GM23338 (cell line): ENCODE results near the gene ERVV-1. TPM values are rescaled to one million over a fixed set of nuclear protein-coding genes. Genes with fewer than 3 reads are reported as not detected.

Source experiments
- ATAC-seq: fragments of 200-7000 bp; cut with Tn5 transposase; 3 replicates; pipeline ENCODE4 v1.9.1; 2020
- DNase-seq: peaks from one replicate; pipeline ENCODE4 v3.0.0-alpha.2; 2015; ENCODE audit warnings: low spot score
- H2AFZ ChIP-seq: fragments of 200-600 bp; sonication (generic); 2 replicates; pipeline ENCODE4 v1.8.0; 2016; ENCODE audit warnings: antibody characterized with exemption, mild to moderate bottlenecking, moderate library complexity
- H3F3A ChIP-seq: fragments of 200-600 bp; sonication (generic); replicated peaks from 2 replicates; pipeline ENCODE4 v1.8.0; 2017; ENCODE audit warnings: antibody characterized with exemption, mixed run types, low read depth
- H3K27ac ChIP-seq: fragments of 200-600 bp; sonication (generic); 2 replicates; pipeline ENCODE4 v1.6.1; 2016; ENCODE audit warnings: low read depth
- H3K27me3 ChIP-seq: fragments of 200-600 bp; sonication (generic); 2 replicates; pipeline ENCODE4 v1.8.0; 2016; ENCODE audit warnings: mild to moderate bottlenecking, mixed run types, moderate library complexity; ENCODE audit not compliant: insufficient read depth
- H3K36me3 ChIP-seq: fragments of 200-600 bp; sonication (generic); 2 replicates; pipeline ENCODE4 v1.8.0; 2016; ENCODE audit warnings: mild to moderate bottlenecking; ENCODE audit not compliant: insufficient read depth
- H3K4me1 ChIP-seq: fragments of 200-600 bp; sonication (generic); 2 replicates; pipeline ENCODE4 v1.8.0; 2016; ENCODE audit warnings: mild to moderate bottlenecking, moderate library complexity; ENCODE audit not compliant: insufficient read depth
- H3K4me2 ChIP-seq: fragments of 200-600 bp; sonication (generic); 2 replicates; pipeline ENCODE4 v1.7.1; 2017; ENCODE audit warnings: mixed run types
- H3K4me3 ChIP-seq: fragments of 200-600 bp; sonication (generic); 2 replicates; pipeline ENCODE4 v1.6.1; 2016; ENCODE audit warnings: mixed run types
- H3K79me2 ChIP-seq: fragments of 200-600 bp; sonication (generic); replicated peaks from 2 replicates; pipeline ENCODE4 v1.8.0; 2017; ENCODE audit warnings: mild to moderate bottlenecking; ENCODE audit not compliant: insufficient read depth
- H3K9me2 ChIP-seq: fragments of 200-600 bp; sonication (generic); 2 replicates; pipeline ENCODE4 v1.8.0; 2017; ENCODE audit not compliant: insufficient read depth
- H4K20me1 ChIP-seq: fragments of 200-600 bp; sonication (generic); replicated peaks from 2 replicates; pipeline ENCODE4 v1.8.0; 2017; ENCODE audit warnings: mild to moderate bottlenecking; ENCODE audit not compliant: insufficient read depth
- H3K27ac Mint-ChIP-seq: 2 replicates; pipeline ENCODE4 v1.8.0; 2020; ENCODE audit warnings: inconsistent platforms, mild to moderate bottlenecking, moderate library complexity, mixed read lengths
- H3K27me3 Mint-ChIP-seq: 3 replicates; pipeline ENCODE4 v1.8.0; 2022; ENCODE audit warnings: low read depth, mild to moderate bottlenecking, moderate library complexity, mixed read lengths, inconsistent platforms; ENCODE audit not compliant: insufficient read depth, poor library complexity
- H3K36me3 Mint-ChIP-seq: 3 replicates; pipeline ENCODE4 v1.8.0; 2021; ENCODE audit warnings: low read depth, mild to moderate bottlenecking, inconsistent platforms, moderate library complexity, mixed read lengths
- H3K4me1 Mint-ChIP-seq: 3 replicates; pipeline ENCODE4 v1.8.0; 2020; ENCODE audit warnings: mild to moderate bottlenecking, inconsistent platforms, mixed read lengths
- H3K4me3 Mint-ChIP-seq: 3 replicates; pipeline ENCODE4 v1.8.0; 2021; ENCODE audit warnings: moderate library complexity, mild to moderate bottlenecking, inconsistent platforms, mixed read lengths
- H3K9me3 Mint-ChIP-seq: 3 replicates; pipeline ENCODE4 v1.8.0; 2020; ENCODE audit warnings: moderate library complexity, mild to moderate bottlenecking, inconsistent platforms, mixed read lengths
- CREB1 ChIP-seq: fragments of 250-450 bp; sonication (Bioruptor Pico); IDR thresholded peaks from 2 replicates; pipeline ENCODE4 v1.5.0; 2020; ENCODE audit warnings: low read depth, mild to moderate bottlenecking, moderate library complexity
- EZH2 ChIP-seq: fragments of 200-600 bp; sonication (generic); IDR thresholded peaks from one replicate; pipeline ENCODE4 v1.8.0; 2017; ENCODE audit warnings: antibody characterized with exemption, mild to moderate bottlenecking, low read depth; ENCODE audit not compliant: unreplicated experiment
- JUNB ChIP-seq: IDR thresholded peaks from one replicate; pipeline ENCODE4 v1.6.1; 2016; ENCODE audit warnings: antibody characterized with exemption; ENCODE audit not compliant: unreplicated experiment
- NANOG ChIP-seq: IDR thresholded peaks from 2 replicates; pipeline ENCODE4 v1.6.1; 2016; ENCODE audit warnings: antibody characterized with exemption, borderline replicate concordance
- POLR2AphosphoS5 ChIP-seq: IDR thresholded peaks from 2 replicates; pipeline ENCODE4 v1.6.1; 2016; ENCODE audit warnings: antibody characterized with exemption, low read depth
- STAT1 ChIP-seq: IDR thresholded peaks from one replicate; pipeline ENCODE4 v1.6.1; 2016; ENCODE audit warnings: antibody characterized with exemption; ENCODE audit not compliant: unreplicated experiment
- ZNF331 ChIP-seq: fragments of 250-450 bp; sonication (Bioruptor Pico); IDR thresholded peaks from 2 replicates; pipeline ENCODE4 v1.5.0; 2020; ENCODE audit warnings: low read depth, mild to moderate bottlenecking, moderate library complexity
- polyA plus RNA-seq: library from polyadenylated mRNA; unstranded; fragments of >200 nt; fragmentation: Nextera tagmentation; extraction: Ambion mirVana; gene quantifications from 2 replicates; pipeline ENCODE4 v1.2.1, GENCODE V29; 2016
- total RNA-seq: library from RNA; depleted of rRNA; stranded (reverse); fragments of >200 nt; shearing (Covaris generic); gene quantifications from 2 replicates; pipeline ENCODE4 v1.2.3, GENCODE V29; 2014
- TF ChIP-seq, protein P1 (sequence below): fragments of 250-450 bp; sonication (Bioruptor Pico); IDR thresholded peaks from 2 replicates; pipeline ENCODE4 v1.5.0; 2020; ENCODE audit warnings: mild to moderate bottlenecking, moderate library complexity
- TF ChIP-seq, protein P2 (sequence below): IDR thresholded peaks from 2 replicates; pipeline ENCODE4 v1.6.1; 2016; ENCODE audit warnings: antibody characterized with exemption
- TF ChIP-seq, protein P3 (sequence below), 2 experiments: fragments of 200-600 bp in 1 of 2; sonication (generic) in 1 of 2; conservative IDR thresholded peaks; 2 replicates each; pipeline versions ENCODE4 v1.5.1 to v1.6.1; 2016 to 2017; ENCODE audit warnings: antibody characterized with exemption in 2 of 2, low read depth in 2 of 2, mild to moderate bottlenecking in 2 of 2, moderate library complexity in 1 of 2

The ERVV-1 gene
- total and polyA plus RNA-seq, 2 experiments from 2014 or later, result 0.21 to 0.23 TPM

DNA sequence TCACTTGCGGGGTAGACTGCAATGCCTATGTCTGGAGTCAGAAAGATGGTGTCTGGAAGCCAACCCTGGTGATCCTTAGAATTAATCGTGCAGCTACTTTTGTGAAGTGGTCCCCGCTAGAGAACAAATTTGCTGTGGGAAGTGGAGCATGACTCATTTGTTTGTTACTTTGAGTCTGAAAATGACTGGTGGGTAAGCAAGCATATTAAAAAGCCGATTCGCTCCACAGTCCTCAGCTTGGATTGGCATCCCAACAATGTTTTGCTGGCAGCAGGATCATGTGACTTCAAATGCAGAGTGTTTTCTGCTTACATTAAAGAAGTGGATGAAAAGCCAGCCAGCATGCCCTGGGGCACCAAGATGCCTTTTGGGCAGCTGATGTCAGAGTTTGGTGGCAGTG is 9.5 kb upstream of the ERVV-1 start (continued):
- TF ChIP-seq, protein P1, sequence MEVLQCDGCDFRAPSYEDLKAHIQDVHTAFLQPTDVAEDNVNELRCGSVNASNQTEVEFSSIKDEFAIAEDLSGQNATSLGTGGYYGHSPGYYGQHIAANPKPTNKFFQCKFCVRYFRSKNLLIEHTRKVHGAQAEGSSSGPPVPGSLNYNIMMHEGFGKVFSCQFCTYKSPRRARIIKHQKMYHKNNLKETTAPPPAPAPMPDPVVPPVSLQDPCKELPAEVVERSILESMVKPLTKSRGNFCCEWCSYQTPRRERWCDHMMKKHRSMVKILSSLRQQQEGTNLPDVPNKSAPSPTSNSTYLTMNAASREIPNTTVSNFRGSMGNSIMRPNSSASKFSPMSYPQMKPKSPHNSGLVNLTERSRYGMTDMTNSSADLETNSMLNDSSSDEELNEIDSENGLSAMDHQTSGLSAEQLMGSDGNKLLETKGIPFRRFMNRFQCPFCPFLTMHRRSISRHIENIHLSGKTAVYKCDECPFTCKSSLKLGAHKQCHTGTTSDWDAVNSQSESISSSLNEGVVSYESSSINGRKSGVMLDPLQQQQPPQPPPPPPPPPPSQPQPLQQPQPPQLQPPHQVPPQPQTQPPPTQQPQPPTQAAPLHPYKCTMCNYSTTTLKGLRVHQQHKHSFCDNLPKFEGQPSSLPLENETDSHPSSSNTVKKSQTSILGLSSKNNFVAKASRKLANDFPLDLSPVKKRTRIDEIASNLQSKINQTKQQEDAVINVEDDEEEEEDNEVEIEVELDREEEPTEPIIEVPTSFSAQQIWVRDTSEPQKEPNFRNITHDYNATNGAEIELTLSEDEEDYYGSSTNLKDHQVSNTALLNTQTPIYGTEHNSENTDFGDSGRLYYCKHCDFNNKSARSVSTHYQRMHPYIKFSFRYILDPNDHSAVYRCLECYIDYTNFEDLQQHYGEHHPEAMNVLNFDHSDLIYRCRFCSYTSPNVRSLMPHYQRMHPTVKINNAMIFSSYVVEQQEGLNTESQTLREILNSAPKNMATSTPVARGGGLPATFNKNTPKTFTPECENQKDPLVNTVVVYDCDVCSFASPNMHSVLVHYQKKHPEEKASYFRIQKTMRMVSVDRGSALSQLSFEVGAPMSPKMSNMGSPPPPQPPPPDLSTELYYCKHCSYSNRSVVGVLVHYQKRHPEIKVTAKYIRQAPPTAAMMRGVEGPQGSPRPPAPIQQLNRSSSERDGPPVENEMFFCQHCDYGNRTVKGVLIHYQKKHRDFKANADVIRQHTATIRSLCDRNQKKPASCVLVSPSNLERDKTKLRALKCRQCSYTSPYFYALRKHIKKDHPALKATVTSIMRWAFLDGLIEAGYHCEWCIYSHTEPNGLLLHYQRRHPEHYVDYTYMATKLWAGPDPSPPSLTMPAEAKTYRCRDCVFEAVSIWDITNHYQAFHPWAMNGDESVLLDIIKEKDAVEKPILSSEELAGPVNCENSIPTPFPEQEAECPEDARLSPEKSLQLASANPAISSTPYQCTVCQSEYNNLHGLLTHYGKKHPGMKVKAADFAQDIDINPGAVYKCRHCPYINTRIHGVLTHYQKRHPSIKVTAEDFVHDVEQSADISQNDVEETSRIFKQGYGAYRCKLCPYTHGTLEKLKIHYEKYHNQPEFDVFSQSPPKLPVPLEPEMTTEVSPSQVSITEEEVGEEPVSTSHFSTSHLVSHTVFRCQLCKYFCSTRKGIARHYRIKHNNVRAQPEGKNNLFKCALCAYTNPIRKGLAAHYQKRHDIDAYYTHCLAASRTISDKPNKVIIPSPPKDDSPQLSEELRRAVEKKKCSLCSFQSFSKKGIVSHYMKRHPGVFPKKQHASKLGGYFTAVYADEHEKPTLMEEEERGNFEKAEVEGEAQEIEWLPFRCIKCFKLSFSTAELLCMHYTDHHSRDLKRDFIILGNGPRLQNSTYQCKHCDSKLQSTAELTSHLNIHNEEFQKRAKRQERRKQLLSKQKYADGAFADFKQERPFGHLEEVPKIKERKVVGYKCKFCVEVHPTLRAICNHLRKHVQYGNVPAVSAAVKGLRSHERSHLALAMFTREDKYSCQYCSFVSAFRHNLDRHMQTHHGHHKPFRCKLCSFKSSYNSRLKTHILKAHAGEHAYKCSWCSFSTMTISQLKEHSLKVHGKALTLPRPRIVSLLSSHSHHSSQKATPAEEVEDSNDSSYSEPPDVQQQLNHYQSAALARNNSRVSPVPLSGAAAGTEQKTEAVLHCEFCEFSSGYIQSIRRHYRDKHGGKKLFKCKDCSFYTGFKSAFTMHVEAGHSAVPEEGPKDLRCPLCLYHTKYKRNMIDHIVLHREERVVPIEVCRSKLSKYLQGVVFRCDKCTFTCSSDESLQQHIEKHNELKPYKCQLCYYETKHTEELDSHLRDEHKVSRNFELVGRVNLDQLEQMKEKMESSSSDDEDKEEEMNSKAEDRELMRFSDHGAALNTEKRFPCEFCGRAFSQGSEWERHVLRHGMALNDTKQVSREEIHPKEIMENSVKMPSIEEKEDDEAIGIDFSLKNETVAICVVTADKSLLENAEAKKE (CRISPR knock-in tag), result no peak
- TF ChIP-seq POLR2AphosphoS5 (no peak), CREB1 (CRISPR knock-in tag) (no peak), NANOG (no peak), STAT1 (no peak)
- TF ChIP-seq, protein P2, sequence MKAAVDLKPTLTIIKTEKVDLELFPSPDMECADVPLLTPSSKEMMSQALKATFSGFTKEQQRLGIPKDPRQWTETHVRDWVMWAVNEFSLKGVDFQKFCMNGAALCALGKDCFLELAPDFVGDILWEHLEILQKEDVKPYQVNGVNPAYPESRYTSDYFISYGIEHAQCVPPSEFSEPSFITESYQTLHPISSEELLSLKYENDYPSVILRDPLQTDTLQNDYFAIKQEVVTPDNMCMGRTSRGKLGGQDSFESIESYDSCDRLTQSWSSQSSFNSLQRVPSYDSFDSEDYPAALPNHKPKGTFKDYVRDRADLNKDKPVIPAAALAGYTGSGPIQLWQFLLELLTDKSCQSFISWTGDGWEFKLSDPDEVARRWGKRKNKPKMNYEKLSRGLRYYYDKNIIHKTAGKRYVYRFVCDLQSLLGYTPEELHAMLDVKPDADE, result no peak

DNA sequence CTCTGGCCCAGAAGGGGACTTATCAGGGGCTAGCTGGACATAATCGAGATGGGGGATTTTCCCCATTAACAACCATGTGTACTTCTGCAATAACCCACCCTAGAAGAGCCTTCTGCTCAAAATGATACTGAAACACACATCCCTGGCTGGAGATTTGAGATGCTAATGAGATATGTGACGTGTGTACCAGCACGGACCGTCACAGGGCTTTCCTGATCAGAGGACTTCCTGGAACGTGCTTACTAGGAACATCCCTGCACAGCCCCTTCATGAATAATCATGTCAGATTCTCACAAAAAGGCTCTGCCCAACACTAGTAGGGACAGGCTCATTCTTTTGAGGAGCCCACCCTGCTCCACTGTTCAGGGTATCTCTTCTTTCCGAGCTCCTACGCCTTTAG is 6.5 kb upstream of the ERVV-1 start:
- Mint-ChIP-seq H3K27me3 (peaks cover 15% of the 10 kb centered on the region), H3K4me1 (peaks cover 9% of the 10 kb centered on the region), H3K4me3 (no peak overlapping the region), H3K27ac (no peak overlapping the region), H3K36me3 (no peaks in the 10 kb centered on the region; the same call in 2 of the 3 replicates), H3K9me3 (no peaks in the 10 kb centered on the region; the same call in 2 of the 3 replicates)
- no peak for DNase-seq
- Histone ChIP-seq H3K4me3 (no peak overlapping the region), H3F3A (no peaks in the 10 kb centered on the region), H3K27ac (no peak overlapping the region), H3K36me3 (no peaks in the 10 kb centered on the region), H3K9me2 (no peaks in the 10 kb centered on the region), H3K4me1 (0 out of 2 replicates have a peak, but pooled peaks cover 1% of the 10 kb centered on the region), H3K27me3 (no peaks in the 10 kb centered on the region), H4K20me1 (no peaks in the 10 kb centered on the region), H3K4me2 (no peak overlapping the region), H3K79me2 (no peaks in the 10 kb centered on the region), H2AFZ (no peak overlapping the region)
- TF ChIP-seq, protein P2, result no peak
- TF ChIP-seq ZNF331 (CRISPR knock-in tag) (no peak), EZH2 (no peak), JUNB (no peak)
- TF ChIP-seq, protein P3, sequence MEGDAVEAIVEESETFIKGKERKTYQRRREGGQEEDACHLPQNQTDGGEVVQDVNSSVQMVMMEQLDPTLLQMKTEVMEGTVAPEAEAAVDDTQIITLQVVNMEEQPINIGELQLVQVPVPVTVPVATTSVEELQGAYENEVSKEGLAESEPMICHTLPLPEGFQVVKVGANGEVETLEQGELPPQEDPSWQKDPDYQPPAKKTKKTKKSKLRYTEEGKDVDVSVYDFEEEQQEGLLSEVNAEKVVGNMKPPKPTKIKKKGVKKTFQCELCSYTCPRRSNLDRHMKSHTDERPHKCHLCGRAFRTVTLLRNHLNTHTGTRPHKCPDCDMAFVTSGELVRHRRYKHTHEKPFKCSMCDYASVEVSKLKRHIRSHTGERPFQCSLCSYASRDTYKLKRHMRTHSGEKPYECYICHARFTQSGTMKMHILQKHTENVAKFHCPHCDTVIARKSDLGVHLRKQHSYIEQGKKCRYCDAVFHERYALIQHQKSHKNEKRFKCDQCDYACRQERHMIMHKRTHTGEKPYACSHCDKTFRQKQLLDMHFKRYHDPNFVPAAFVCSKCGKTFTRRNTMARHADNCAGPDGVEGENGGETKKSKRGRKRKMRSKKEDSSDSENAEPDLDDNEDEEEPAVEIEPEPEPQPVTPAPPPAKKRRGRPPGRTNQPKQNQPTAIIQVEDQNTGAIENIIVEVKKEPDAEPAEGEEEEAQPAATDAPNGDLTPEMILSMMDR (conservative IDR thresholded peaks at IDR 0.05; ENCODE audit: low read depth in 2 of 2), result no peak
- no peak for ATAC-seq
